AG10803 (cell line): Measurements from ENCODE around the gene XRCC4.

Source experiments
- DNase-seq: peaks from one replicate; pipeline ENCODE4 v3.0.0; 2010; ENCODE audit warnings: low read depth
- H3K4me3 ChIP-seq: 2 replicates; pipeline ENCODE4 v1.5.1; 2011; ENCODE audit warnings: mild to moderate bottlenecking, low read length, control low read depth
- CTCF ChIP-seq: conservative IDR thresholded peaks from 2 replicates; pipeline ENCODE4 v1.5.1; 2011; ENCODE audit warnings: mild to moderate bottlenecking, low read length, control low read depth, inconsistent platforms

The XRCC4 gene

DNA sequence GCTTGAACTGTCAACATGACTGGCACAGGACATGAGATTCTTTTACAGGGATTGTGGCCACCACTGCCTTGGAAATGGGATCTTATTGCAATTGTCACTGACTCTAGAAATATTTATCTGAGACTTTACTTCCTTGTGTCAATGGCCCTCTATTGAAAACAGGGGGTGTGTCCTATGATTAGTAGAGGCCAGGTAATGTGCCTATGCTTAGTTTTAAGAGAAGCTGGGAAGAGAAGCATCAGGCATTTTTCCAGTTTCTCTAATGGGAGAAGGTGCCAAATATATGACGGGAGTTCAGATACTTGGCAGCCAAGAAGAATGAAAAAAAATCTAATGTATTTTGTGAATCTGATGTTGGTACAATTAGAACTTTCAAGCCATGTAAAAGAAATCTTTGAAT is 320.3 kb downstream of the XRCC4 start:
- H3K4me3 ChIP-seq = no peak overlapping the region
- DNase-seq = no peak
- no peak for TF ChIP-seq CTCF

DNA sequence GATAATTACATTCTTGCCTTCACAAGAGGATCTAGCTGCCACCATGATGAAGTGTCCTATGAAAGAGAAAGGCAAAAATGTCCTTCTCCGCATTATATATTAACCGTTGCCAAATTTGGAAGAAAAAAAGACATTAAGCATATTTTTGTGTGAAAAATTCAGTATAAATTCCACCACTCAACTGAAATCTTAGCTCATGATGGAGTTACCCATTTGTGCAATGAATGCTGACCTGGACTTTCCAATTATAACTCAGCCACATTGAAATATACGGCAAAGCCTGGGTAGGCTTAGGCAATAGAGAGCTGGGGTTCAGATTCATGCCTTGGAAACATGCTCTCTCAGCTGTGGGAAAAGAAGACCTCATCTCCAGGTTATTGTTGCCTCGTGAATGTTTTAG is 322.9 kb downstream of the XRCC4 start:
- DNase-seq = no peak
- H3K4me3 ChIP-seq = no peak overlapping the region
- no peak for TF ChIP-seq CTCF

GRCh38 chr5:83400701-83401100 is 323.4 kb downstream of the XRCC4 start:
- no peak for TF ChIP-seq CTCF
- no peak overlapping the region for H3K4me3 ChIP-seq
- DNase-seq = no peak

DNA sequence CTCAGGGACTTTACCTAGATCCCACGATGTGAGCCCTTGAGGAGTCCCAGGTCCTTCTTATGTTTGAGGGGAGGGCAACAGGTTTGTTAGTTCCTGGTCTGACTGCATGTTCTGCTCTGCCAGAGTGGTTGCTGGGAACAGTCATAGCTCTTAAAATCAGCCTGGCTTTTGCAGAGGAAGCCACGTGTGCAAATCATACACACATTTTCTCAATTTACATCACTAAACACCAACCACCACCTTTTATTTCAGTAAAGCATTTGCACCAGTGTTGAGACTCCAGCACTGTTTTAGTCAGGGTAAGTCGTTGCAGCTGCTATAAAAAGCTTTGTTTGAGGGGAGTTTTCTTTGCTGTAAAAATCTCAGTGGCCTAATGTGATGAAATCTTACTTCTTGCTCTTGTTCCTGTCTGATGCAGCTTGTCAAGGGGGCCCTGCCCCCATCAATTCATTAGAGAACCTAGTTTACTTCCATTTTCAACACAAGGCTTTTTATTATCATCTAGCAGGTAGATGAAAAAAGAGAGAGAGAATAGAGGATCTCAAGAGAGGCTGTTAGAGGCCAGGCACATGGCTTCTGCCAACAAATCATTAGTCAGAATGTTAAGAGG is 323.9 kb downstream of the XRCC4 start:
- DNase-seq = no peak
- no peak overlapping the region for H3K4me3 ChIP-seq
- TF ChIP-seq CTCF = no peak

GRCh38 chr5:83401775-83402174 is 324.4 kb downstream of the XRCC4 start:
- no peak for DNase-seq
- no peak overlapping the region for H3K4me3 ChIP-seq
- no peak for TF ChIP-seq CTCF
